ENCODE results near the gene PRKG1.
A peak's percentile ranks its signal among the peaks of the same experiment; 100 is the strongest.

Gene PRKG1

GRCh38 chr10:51063659-51064535 lies 10.4 kb upstream of the PRKG1 start:
- Histone ChIP-seq H3K4me1 (no peaks in the 10 kb centered on the region), H3K4me3 (no peak overlapping the region), H3K9me3 (no peaks in the 10 kb centered on the region), H3K36me3 (replicated peaks) (no peaks in the 10 kb centered on the region), H3K27me3 (ENCODE audit: low read depth) (peaks cover 6% of the 10 kb centered on the region; the same call in 1 of the 2 replicates)
- no peak for DNase-seq (ENCODE audit: low spot score in 2 of 2)
- in situ Hi-C loops (cut with MboI; ENCODE audit: low sequenced_read_pairs): no loop called here

DNA sequence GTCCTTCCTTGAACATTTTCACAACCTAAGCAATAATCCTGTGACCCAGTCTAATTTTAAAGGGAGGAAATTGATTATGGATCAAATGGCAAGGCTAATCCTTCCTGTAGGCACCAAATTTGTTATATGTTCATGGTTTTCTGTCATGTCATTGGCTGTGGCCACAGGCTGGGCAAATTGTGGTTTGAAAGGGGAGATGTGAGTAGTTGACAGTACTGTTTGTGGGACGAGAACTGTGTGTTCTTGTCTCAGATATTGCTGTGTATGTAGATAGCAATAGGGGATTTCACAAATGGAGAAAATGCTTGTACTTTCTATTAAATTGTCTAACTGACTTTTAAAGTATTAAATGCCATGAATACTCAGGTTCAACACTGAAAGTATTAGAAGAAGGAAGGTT lies 8.1 kb upstream of the PRKG1 start:
- DNase-seq (ENCODE audit: low spot score in 2 of 2): no peak
- Histone ChIP-seq H3K27me3 (ENCODE audit: low read depth) (peaks cover 10% of the 10 kb centered on the region), H3K36me3 (replicated peaks) (no peaks in the 10 kb centered on the region), H3K4me1 (no peaks in the 10 kb centered on the region), H3K4me3 (no peak overlapping the region), H3K9me3 (no peaks in the 10 kb centered on the region)
- in situ Hi-C loops (cut with MboI; ENCODE audit: low sequenced_read_pairs): no loop called here

- in situ Hi-C loops (cut with MboI; ENCODE audit: low sequenced_read_pairs): no loop called here
- Histone ChIP-seq H3K27me3 (ENCODE audit: low read depth) (peaks cover 47% of the 10 kb centered on the region), H3K36me3 (replicated peaks) (no peaks in the 10 kb centered on the region), H3K9me3 (no peaks in the 10 kb centered on the region), H3K4me3 (no peak overlapping the region), H3K4me1 (no peaks in the 10 kb centered on the region)
- DNase-seq (ENCODE audit: low spot score in 2 of 2): no peak
Observed at GRCh38 chr10:51072210-51072609, 2.1 kb upstream of the PRKG1 start.

DNA sequence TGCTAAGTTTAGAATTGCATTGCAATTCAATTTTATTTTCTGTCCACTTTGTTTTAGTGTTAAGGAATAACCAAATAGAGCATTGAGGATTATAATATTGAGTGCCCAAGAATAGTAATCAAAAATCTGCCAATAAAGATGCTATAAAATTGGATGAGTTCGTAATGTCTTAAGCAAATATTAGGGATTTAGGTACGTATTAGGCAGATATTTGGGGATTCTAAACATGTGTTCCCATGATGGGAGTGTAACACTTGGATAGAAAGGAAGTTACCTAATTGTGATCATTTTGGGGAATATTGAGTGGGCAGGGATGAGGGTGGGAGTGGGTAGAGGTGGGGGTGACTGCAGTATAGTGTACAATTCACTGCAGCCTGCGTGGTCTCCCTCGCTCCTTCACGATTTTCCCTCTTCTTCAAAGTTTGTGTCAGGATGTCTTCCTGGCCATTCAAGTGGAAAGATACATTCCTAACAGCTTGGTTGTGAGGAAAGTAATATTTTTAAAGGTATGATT lies 1.3 kb upstream of the PRKG1 start:
- no peak for DNase-seq (ENCODE audit: low spot score in 2 of 2)
- Histone ChIP-seq H3K9me3 (no peaks in the 10 kb centered on the region), H3K36me3 (replicated peaks) (no peaks in the 10 kb centered on the region), H3K4me1 (no peaks in the 10 kb centered on the region), H3K4me3 (no peak overlapping the region), H3K27me3 (ENCODE audit: low read depth) (peaks cover 48% of the 10 kb centered on the region)
- in situ Hi-C loops (cut with MboI; ENCODE audit: low sequenced_read_pairs): no loop called here

DNA sequence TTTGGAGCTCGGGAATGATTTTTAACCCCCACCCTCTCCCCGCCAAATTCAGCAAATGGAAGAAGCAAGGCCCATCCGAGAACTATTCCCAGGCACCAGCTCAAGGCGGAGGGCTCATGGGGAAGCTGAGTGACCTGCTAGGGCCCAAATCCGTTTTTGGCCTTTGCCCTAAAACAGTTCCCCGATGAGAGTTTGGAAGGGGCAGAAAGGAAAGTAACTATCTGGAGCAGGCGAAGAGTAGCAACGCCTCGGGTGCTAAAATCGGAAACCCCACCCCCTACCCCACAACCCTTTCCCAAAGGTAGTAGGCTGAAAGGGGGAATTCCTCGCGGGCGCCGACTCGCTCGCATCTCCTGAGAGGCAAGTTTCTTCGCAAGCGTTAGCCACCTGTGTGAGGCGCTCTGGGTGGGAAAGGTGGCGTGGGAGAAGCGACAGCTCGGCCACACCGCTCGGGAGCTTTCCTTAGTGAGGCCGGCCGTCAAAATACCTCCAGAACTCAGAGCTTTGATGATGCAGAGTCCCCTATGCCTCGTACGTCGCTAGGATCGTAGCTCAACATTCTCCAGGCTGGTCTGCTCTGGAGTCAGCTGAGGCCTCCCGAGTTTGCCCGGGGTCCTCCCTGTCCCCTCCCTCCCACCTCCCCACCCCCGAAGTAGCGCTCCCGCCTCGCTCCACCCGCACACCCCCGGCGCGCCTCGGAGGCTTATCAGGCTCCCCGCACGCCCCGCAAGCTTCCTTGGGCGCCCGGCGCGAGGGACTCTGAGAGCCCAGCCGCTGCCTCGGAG lies 642 bp upstream of the PRKG1 start:
- in situ Hi-C loops (cut with MboI; ENCODE audit: low sequenced_read_pairs): no loop called here
- no peaks in the 10 kb centered on the region for H3K36me3 ChIP-seq (replicated peaks)
- peak in 1 of 2 experiments; percentile 6 for DNase-seq (ENCODE audit: low spot score in 2 of 2)
- H3K27me3 ChIP-seq (ENCODE audit: low read depth): peaks cover 48% of the 10 kb centered on the region
- peak overlapping the region; percentile 14; the same call in 1 of the 2 replicates for H3K4me3 ChIP-seq
- H3K9me3 ChIP-seq: no peaks in the 10 kb centered on the region
- no peaks in the 10 kb centered on the region for H3K4me1 ChIP-seq

GRCh38 chr10:51075043-51075872 lies 971 bp downstream of the PRKG1 start:
- DNase-seq (ENCODE audit: low spot score in 2 of 2): no peak
- in situ Hi-C loops (cut with MboI; ENCODE audit: low sequenced_read_pairs): no loop called here
- H3K4me3 ChIP-seq: no peak overlapping the region

GRCh38 chr10:51075873-51076229 lies 1.6 kb downstream of the PRKG1 start:
- DNase-seq (ENCODE audit: low spot score in 2 of 2): no peak
- Histone ChIP-seq H3K9me3 (no peaks in the 10 kb centered on the region), H3K4me3 (no peak overlapping the region), H3K4me1 (no peaks in the 10 kb centered on the region), H3K36me3 (replicated peaks) (no peaks in the 10 kb centered on the region), H3K27me3 (ENCODE audit: low read depth) (peaks cover 51% of the 10 kb centered on the region)
- in situ Hi-C loops (cut with MboI; ENCODE audit: low sequenced_read_pairs): no loop called here

More at GRCh38 chr10:51075043-51075872, 971 bp downstream of the PRKG1 start:
- H3K4me1 ChIP-seq: no peaks in the 10 kb centered on the region
- no peaks in the 10 kb centered on the region for H3K9me3 ChIP-seq
- H3K36me3 ChIP-seq (replicated peaks): no peaks in the 10 kb centered on the region
- peaks cover 51% of the 10 kb centered on the region for H3K27me3 ChIP-seq (ENCODE audit: low read depth)

- in situ Hi-C loops (cut with MboI; ENCODE audit: low sequenced_read_pairs): no loop called here
- Histone ChIP-seq H3K4me3 (no peak overlapping the region), H3K9me3 (no peaks in the 10 kb centered on the region), H3K4me1 (no peaks in the 10 kb centered on the region), H3K36me3 (replicated peaks) (no peaks in the 10 kb centered on the region), H3K27me3 (ENCODE audit: low read depth) (peaks cover 49% of the 10 kb centered on the region)
- no peak for DNase-seq (ENCODE audit: low spot score in 2 of 2)
Observed at GRCh38 chr10:51076299-51076841, 2.1 kb downstream of the PRKG1 start.

DNA sequence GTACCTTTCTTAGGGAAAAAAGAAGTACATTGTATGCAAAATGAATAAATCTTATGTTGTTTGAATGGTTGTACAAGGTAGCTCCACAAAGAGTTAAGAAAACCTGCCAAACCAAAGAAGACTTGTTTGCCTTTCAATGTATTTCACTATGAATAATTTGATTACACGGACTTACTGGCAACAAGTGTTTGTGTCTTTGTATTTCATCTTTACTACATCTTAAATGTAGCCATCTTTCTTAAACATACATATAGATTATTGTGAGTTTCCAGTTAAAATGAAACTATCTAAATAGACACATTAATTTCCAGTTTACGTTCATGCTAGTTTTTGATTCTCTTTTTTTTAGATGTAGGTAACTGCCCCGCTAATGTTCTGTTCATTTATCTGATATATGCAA lies 2.8 kb downstream of the PRKG1 start:
- H3K27me3 ChIP-seq (ENCODE audit: low read depth): peaks cover 49% of the 10 kb centered on the region
- no peaks in the 10 kb centered on the region for H3K4me1 ChIP-seq
- H3K36me3 ChIP-seq (replicated peaks): no peaks in the 10 kb centered on the region
- no peaks in the 10 kb centered on the region for H3K9me3 ChIP-seq
- no peak overlapping the region for H3K4me3 ChIP-seq
- in situ Hi-C loops (cut with MboI; ENCODE audit: low sequenced_read_pairs): no loop called here
- no peak for DNase-seq (ENCODE audit: low spot score in 2 of 2)

- in situ Hi-C loops (cut with MboI; ENCODE audit: low sequenced_read_pairs): no loop called here
- Histone ChIP-seq H3K36me3 (replicated peaks) (no peaks in the 10 kb centered on the region), H3K4me1 (no peaks in the 10 kb centered on the region), H3K4me3 (no peak overlapping the region), H3K27me3 (ENCODE audit: low read depth) (peaks cover 49% of the 10 kb centered on the region), H3K9me3 (no peaks in the 10 kb centered on the region)
- DNase-seq (ENCODE audit: low spot score in 2 of 2): no peak
Observed at GRCh38 chr10:51077507-51077906, 3.2 kb downstream of the PRKG1 start.

DNA sequence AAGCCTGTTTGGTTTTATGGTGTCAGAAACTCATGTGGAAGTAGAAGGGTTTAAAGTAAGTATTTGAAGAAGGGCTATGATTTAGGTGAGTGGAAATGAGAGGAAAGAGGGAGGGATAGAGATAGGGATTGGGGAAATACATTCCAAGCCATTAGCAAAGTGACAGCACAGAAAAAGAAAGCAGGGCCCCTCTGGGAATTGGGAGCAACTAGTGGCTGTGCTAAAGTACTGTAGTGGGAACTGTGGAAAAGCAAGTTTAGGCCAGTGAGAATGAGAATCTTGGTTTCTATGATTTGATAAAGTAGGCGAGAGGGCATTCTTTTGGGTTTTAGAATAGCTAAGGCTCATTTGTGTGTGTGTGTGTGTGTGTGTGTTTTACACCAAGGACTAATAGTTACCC lies 5.0 kb downstream of the PRKG1 start:
- Histone ChIP-seq H3K4me1 (no peaks in the 10 kb centered on the region), H3K36me3 (replicated peaks) (no peaks in the 10 kb centered on the region), H3K27me3 (ENCODE audit: low read depth) (peaks cover 34% of the 10 kb centered on the region), H3K9me3 (no peaks in the 10 kb centered on the region), H3K4me3 (no peak overlapping the region)
- DNase-seq (ENCODE audit: low spot score in 2 of 2): no peak
- in situ Hi-C loops (cut with MboI; ENCODE audit: low sequenced_read_pairs): no loop called here

DNA sequence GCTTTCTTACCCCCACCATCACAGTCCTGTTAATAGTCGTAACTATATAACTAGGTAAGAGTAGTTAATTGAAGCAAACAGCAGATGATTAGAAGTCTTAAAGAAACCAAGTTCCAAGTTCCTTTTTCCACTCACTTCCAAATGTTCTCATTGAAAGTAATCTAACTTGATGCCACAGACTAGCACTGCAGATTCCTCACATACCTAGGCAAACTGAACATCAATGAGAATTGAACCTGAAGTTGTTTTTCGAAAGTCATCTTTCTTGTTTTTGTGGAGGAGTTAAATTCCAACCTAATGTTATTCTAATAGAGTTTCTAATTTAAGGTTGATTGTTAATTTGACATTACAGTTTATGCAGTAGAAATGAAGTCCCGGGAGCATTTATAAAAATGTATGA lies 5.5 kb downstream of the PRKG1 start:
- Histone ChIP-seq H3K27me3 (ENCODE audit: low read depth) (peaks cover 29% of the 10 kb centered on the region), H3K36me3 (replicated peaks) (no peaks in the 10 kb centered on the region), H3K4me1 (no peaks in the 10 kb centered on the region), H3K4me3 (no peak overlapping the region), H3K9me3 (no peaks in the 10 kb centered on the region)
- in situ Hi-C loops (cut with MboI; ENCODE audit: low sequenced_read_pairs): no loop called here
- DNase-seq (ENCODE audit: low spot score in 2 of 2): no peak

DNA sequence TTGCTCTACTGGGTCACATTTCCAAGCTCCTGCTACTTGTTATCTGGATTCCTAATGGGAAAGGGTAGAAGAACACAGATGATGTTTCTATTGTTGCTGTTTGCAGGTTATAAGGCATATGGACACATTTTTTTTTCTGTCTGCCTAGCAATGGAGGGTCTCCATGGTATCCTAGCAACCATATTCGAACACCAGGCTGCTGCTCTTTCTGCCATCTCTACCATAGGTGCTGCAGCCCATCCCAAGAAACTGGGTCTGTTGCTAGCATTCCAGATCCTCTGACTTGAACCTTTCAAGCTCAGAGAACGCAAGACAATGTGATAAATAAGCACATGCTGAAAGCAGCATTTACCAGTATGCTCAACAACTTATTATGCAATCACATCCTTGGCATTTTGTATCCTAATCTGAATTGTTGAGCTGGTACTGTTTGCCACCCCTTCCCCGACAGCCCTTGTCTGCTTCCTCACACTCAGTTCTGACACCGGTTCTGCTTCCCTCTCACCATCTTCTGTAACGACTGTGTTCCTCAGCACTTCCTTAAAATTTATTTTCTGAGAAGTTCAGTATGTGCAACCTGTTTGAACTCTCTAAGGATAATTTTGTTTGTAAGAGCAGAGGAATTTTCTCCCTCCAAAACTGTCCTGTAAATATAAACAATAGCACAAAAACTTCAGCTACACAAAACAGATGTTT lies 6.2 kb downstream of the PRKG1 start:
- Histone ChIP-seq H3K4me3 (no peak overlapping the region), H3K9me3 (no peaks in the 10 kb centered on the region), H3K27me3 (ENCODE audit: low read depth) (peaks cover 22% of the 10 kb centered on the region), H3K36me3 (replicated peaks) (no peaks in the 10 kb centered on the region), H3K4me1 (no peaks in the 10 kb centered on the region)
- no peak for DNase-seq (ENCODE audit: low spot score in 2 of 2)
- in situ Hi-C loops (cut with MboI; ENCODE audit: low sequenced_read_pairs): no loop called here

Data from HAP-1 (cell line).